Epithelial cell of prostate (primary cell): ENCODE results near the gene CR1L.
"Not testable (repeated sequence)": the region's sequence is repeated elsewhere in the genome, so short reads cannot be mapped to it uniquely, and the experiment has no call there.

Source experiments
- DNase-seq: peaks from one replicate; pipeline ENCODE4 v3.0.0-alpha.2; 2011; ENCODE audit warnings: low read depth, low spot score
- H3K27ac ChIP-seq: fragments of 450-650 bp; 2 replicates; pipeline ENCODE4 v1.5.1; 2017; ENCODE audit warnings: mild to moderate bottlenecking

CR1L gene

GRCh38 chr1:207644852-207645634 is at the start of gene CR1L:
TSS of gene CR1L (plus strand) at chr1:207645133. CDS start at chr1:207645234, 101 bp downstream.
- no peak within 1 kb of the TSS for H3K27ac ChIP-seq
- no peak for DNase-seq

GRCh38 chr1:207603777-207604176 is 41.2 kb upstream of the CR1L start:
- no peak for DNase-seq
- H3K27ac ChIP-seq, result no peak overlapping the region

DNA sequence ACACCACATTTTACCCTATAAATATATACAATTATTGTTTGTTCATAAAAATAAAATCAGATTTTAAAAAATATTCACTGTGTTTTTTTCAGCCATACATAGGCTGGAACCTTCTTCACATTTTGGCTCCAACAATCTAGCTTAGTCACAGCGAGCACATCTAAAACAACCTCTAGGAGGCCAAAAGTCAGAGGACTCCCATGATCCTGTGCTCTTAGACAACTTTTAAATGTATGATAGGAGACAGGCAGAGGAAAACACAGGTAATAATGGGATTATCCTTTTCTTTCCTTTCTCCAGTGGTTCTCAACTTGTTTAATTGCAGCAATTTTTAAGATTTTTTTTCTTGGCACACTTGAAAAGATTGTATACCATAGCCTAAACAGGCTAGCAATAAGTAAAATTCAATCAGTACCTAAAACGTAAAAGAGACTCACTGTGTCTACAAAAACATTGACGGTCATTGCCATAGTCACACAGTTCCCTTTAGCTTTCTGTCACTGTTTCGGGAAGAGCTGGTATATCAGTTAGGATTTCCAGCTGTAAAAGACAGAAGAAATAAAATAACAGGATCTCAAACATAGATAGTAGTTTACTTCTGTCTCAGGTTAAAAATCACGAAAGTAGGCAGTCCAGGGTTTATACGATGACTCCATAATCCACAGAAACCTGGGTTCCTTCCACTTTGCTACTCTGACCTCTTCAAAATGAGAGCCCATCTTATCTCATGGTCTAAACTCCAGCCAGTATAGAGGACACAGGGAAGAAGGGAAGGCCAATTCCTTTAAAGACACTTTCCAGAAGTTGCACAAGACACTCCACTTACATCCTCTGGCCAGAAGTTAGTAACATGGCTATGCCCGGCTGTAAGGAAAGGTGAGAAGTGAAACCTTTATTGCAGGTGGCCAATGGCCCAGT is 39.2 kb upstream of the CR1L start:
- peak overlapping the region; percentile 1 for H3K27ac ChIP-seq
- no peak for DNase-seq

GRCh38 chr1:207606362-207606755 is 38.6 kb upstream of the CR1L start:
- DNase-seq, result no peak
- peak overlapping the region; percentile 1 for H3K27ac ChIP-seq

DNA sequence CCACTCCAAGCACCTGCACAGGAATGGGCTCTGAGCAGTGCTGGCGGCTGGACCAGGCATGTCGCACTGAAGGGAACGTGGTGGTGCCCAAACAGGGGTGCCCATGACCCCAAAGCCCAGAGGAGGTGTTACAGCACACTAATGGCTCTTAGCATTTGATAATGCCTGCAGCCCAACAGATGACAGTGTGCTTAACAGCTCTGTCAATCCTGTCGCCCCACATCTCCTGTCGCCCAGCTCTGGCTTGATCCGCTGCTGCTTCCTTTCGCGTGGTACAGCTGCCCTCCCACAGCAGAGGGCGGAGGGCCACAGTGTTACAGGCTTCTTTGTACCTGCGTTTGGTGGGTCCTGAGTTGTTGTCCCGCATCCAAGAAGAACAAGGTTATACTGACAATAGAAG is 32.2 kb upstream of the CR1L start:
- DNase-seq, result no peak
- H3K27ac ChIP-seq, result no peak overlapping the region

DNA sequence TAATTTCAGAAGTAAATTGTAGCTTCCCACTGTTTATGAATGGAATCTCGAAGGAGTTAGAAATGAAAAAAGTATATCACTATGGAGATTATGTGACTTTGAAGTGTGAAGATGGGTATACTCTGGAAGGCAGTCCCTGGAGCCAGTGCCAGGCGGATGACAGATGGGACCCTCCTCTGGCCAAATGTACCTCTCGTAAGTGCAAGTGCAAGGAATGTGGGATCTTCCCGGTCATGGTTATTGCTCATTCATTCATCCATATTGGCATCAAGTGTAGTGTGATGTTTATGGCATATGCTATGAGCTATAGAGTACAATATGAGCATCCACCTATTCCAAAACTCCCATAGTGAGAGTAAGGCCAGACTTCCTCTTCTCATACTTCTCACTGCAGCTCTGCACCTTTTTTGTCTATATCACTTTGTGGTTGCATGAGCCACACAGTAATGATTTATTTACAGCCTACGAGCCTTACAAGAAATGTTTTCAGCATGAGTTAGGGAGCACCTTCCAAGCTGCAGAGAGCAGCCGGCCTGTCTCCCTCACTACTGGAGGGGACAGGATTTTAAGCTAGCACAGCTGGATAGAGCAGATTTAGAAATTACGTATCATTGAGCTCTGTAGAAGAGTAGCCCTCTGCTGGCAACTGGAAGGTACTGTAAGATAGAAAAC is 24.9 kb upstream of the CR1L start:
- H3K27ac ChIP-seq, result no peak overlapping the region
- no peak for DNase-seq

- DNase-seq, result no peak
- no peak overlapping the region for H3K27ac ChIP-seq
Observed at GRCh38 chr1:207620543-207620893, 24.4 kb upstream of the CR1L start.

DNA sequence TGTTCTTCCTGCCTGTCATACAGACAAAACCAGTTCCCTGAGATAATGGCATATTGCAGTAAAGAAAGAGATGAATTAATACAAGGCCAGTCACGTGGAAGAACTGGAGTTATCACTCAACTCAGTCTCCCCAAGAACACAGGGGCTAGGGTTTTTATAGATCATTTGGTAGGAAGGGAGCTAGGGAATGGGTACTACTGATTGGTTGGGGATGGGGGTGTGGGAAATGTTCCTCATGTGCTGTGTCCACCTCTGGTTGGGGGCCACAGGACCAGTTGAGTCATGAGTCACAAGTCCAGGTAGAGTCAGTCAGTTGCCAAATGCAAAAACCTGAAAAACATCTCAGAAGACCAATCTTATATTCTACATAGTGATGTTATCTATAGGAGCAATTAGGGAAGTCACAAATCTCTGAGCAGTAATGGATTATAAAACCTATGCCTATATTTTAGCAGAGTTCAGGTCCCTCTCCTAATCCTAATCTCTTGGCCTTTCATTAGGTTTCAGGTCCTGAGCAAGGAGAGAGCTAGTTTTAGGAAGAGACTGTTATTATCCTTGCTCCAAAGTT is 19.3 kb upstream of the CR1L start:
- not testable (repeated sequence) for H3K27ac ChIP-seq, DNase-seq

DNA sequence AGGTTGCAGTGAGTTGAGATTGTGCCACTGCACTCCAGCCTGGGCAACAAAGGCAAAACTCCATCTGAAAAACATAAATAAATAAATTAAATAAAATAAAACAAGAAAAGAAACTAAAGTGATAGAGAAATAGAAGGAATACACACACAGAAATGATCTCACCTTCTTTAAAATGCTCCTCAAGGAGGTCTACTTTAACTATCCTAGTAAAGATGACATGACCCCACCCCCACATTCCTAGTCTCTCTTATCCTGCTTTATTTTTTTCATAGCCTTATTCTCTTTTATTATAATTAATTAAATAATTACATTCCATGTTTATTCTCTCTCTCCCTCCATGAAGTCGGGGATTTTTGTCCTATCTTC is 18.0 kb upstream of the CR1L start:
- H3K27ac ChIP-seq, result no peak overlapping the region

DNA sequence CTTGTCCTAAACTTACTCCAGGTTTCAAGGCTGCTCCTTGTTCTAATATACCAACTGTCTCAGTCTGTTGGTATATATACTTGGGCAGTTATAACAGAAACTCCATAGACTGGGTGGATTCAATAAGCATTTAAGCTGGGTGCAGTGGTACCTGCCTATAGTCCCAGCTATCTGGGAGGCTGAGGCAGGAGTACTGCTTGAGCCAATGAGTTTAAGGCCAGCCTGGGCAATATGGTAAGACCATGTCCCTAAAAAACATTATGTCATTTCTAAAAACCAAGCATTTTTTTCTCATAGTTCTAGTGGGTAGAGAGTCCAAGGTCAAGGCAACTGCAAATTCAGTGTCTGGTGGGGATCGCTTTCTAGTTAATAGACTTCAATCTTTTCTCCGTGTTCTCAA is 17.4 kb upstream of the CR1L start:
- no peak overlapping the region for H3K27ac ChIP-seq

More for the DNA sequence above, 18.0 kb upstream of the CR1L start:
- no peak for DNase-seq

GRCh38 chr1:207628776-207629175 is 16.2 kb upstream of the CR1L start:
- no peak for DNase-seq
- no peak overlapping the region for H3K27ac ChIP-seq

More for the DNA sequence above, 17.4 kb upstream of the CR1L start:
- DNase-seq, result no peak

- no peak for DNase-seq
- no peak overlapping the region for H3K27ac ChIP-seq
Observed at GRCh38 chr1:207631137-207631536, 13.8 kb upstream of the CR1L start.

- H3K27ac ChIP-seq, result no peak overlapping the region
- no peak for DNase-seq
Observed at GRCh38 chr1:207633226-207633625, 11.7 kb upstream of the CR1L start.

GRCh38 chr1:207633699-207634289 is 11.1 kb upstream of the CR1L start:
- not testable (repeated sequence) for DNase-seq

DNA sequence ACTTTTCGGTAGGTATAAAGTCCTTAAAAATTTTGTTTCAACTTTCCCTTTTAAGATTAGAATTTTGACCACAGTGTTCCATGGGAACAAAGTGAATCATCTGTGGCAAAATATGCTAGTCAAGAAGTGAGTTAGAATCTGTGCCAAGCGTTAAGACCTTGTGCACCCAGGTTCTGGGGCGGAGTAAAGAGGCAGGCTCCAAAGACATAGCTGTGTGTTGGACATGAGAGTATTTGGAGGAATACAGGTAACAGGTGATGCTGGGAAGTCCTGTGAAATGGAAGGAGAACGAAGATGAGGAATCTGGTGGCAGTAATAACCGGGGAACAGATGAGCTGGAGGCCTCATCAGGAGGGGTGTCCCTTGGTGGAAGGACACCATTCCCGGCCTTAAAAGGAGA is 10.6 kb upstream of the CR1L start:
- not testable (repeated sequence) for H3K27ac ChIP-seq, DNase-seq

More at GRCh38 chr1:207633699-207634289, 11.1 kb upstream of the CR1L start:
- H3K27ac ChIP-seq, result not testable (repeated sequence)

DNA sequence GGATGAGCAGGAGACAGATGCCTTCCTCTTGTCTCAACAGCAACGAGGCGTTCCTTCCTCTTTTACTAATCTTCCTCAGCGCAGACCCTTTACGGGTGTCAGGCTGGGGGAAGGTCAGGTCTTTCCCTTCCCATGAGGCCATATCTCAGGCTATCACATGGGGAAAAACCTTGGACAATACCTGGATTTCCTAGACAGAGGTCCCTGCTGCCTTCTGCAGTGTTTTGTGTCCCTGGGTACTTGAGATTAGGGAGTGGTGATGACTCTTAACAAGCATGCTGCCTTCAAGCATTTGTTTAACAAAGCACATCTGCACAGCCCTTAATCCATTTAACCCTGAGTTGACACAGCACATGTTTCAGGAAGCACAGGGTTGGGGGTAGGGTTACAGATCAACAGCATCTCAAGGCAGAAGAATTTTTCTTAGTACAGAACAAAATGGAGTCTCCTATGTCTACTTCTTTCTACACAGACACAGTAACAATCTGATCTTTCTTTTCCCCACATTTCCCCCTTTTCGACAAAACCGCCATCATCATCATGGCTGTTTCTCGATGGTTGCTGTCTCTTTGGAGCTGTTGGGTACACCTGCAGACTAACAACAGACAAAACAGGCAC is 9.3 kb upstream of the CR1L start:
- DNase-seq, H3K27ac ChIP-seq: not testable (repeated sequence)

DNA sequence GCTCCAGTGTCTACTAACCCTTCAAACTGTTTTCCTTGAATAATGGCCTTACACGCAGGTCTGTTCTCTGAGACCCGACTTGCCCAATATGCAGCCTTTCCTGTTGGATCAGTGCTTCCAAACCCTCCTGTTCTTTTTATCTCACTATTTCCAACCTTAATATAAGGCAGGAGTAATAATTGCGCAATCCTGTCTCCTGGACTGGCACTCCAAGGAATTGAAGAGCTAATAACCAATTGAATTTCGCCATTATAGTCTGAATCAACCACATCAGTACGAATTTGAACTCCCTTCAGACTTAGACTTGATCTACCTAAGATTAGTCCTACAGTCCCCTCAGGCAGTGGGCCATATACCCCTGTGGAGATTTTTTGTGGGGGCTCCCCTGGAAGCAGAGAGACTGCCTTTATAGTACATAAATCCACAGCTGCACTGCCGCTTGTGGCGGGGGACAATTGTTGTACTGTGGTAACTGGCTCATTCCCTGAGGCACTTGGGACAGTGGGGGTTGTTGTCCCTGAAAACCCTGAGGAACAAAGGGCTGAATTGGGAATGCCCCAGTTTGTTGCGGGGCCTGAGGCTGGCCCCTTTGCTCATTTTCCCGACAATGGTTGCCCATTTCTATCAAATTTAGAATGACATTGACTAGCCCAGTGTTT is 6.3 kb upstream of the CR1L start:
- DNase-seq, H3K27ac ChIP-seq: not testable (repeated sequence)

GRCh38 chr1:207639362-207639761 is 5.6 kb upstream of the CR1L start:
- not testable (repeated sequence) for H3K27ac ChIP-seq, DNase-seq
